Ishikawa (cell line): Measurements from ENCODE around the gene AKR1B1.

Experiments
- CEBPB ChIP-seq: IDR thresholded peaks from 2 replicates; pipeline ENCODE4 v1.6.1; 2012
- TAF1 ChIP-seq: IDR thresholded peaks from 2 replicates; pipeline ENCODE4 v1.6.1; 2012; ENCODE audit warnings: low read depth, mild to moderate bottlenecking
- YY1 ChIP-seq: IDR thresholded peaks from 2 replicates; pipeline ENCODE4 v1.6.1; 2012; ENCODE audit warnings: low read depth

- TF ChIP-seq CEBPB, result no peak
- no peak for TF ChIP-seq YY1
- TF ChIP-seq TAF1, result no peak
These were observed 25.5 kb downstream of the AKR1B1 start for GRCh38 chr7:134433430-134433829.
